ENCODE data around the gene ST7.

Gene ST7

GRCh38 chr7:116991233-116991632, 37.9 kb downstream of the ST7 start:
- TF ChIP-seq CTCF (IDR thresholded peaks at IDR 0.05; ENCODE audit: unreplicated experiment in 3 of 3) = no peak
- H3K27ac Mint-ChIP-seq = no peak overlapping the region
- no peaks in the 10 kb centered on the region for H3K27me3 Mint-ChIP-seq (ENCODE audit: low read depth)
- H3K4me1 Mint-ChIP-seq = no peaks in the 10 kb centered on the region
- H3K4me3 Mint-ChIP-seq = no peak overlapping the region
- peaks cover 8% of the 10 kb centered on the region for H3K9me3 Mint-ChIP-seq
- peaks cover 14% of the 10 kb centered on the region for H3K36me3 Mint-ChIP-seq (ENCODE audit: low read depth)

GRCh38 chr7:116994611-116995010, 41.3 kb downstream of the ST7 start:
- Mint-ChIP-seq H3K27ac (peak overlapping the region in 2 of 3 experiments; percentile 14 to 68), H3K36me3 (ENCODE audit: low read depth) (peaks cover 14% of the 10 kb centered on the region), H3K4me3 (no peak overlapping the region), H3K4me1 (peaks cover 6% of the 10 kb centered on the region), H3K9me3 (peaks cover 8% of the 10 kb centered on the region), H3K27me3 (ENCODE audit: low read depth) (no peaks in the 10 kb centered on the region)
- TF ChIP-seq CTCF (IDR thresholded peaks at IDR 0.05; ENCODE audit: unreplicated experiment in 3 of 3) = no peak

GRCh38 chr7:116997972-116998371, 44.7 kb downstream of the ST7 start:
- Mint-ChIP-seq H3K4me3 (no peak overlapping the region), H3K27ac (no peak overlapping the region), H3K4me1 (peaks cover 13% of the 10 kb centered on the region), H3K27me3 (ENCODE audit: low read depth) (no peaks in the 10 kb centered on the region), H3K9me3 (peaks cover 2% of the 10 kb centered on the region), H3K36me3 (ENCODE audit: low read depth) (peaks cover 6% of the 10 kb centered on the region)
- TF ChIP-seq CTCF (IDR thresholded peaks at IDR 0.05; ENCODE audit: unreplicated experiment in 3 of 3) = no peak

GRCh38 chr7:116998567-116999175, 45.4 kb downstream of the ST7 start:
- Mint-ChIP-seq H3K4me3 (no peak overlapping the region), H3K9me3 (no peaks in the 10 kb centered on the region), H3K27ac (peak overlapping the region in 1 of 3 experiments; percentile 65), H3K27me3 (ENCODE audit: low read depth) (no peaks in the 10 kb centered on the region), H3K36me3 (ENCODE audit: low read depth) (peaks cover 4% of the 10 kb centered on the region), H3K4me1 (peaks cover 13% of the 10 kb centered on the region)
- TF ChIP-seq CTCF (IDR thresholded peaks at IDR 0.05; ENCODE audit: unreplicated experiment in 3 of 3) = no peak

- Mint-ChIP-seq H3K4me3 (no peak overlapping the region), H3K36me3 (ENCODE audit: low read depth) (no peaks in the 10 kb centered on the region)
Observed at GRCh38 chr7:116999311-116999710, 46.0 kb downstream of the ST7 start.

More at GRCh38 chr7:116999311-116999710, 46.0 kb downstream of the ST7 start:
- Mint-ChIP-seq H3K27me3 (ENCODE audit: low read depth) (no peaks in the 10 kb centered on the region), H3K4me1 (peaks cover 13% of the 10 kb centered on the region), H3K9me3 (no peaks in the 10 kb centered on the region), H3K27ac (peak overlapping the region in 1 of 3 experiments; percentile 65)
- TF ChIP-seq CTCF (IDR thresholded peaks at IDR 0.05; ENCODE audit: unreplicated experiment in 3 of 3) = no peak

Measured in nephron (organoid).